Myometrial cell (primary cell): ENCODE results near the gene CDNF. TPM values are rescaled to one million over a fixed set of nuclear protein-coding genes. Genes with fewer than 3 reads are reported as not detected.

Experiments
- total RNA-seq: library from RNA; depleted of rRNA; stranded (reverse); fragments of >200 nt; gene quantifications from 2 replicates; pipeline ENCODE4 v1.2.3, GENCODE V29; 2015

The CDNF gene
- 0.86 and 3.0 TPM in 2 replicates for total RNA-seq

GRCh38 chr10:14837757-14838581, at the start of gene CDNF, which contains the start of the genes HSPA14 and MSANTD7:
CDNF (minus strand) TSS chr10:14838037; CDS start chr10:14837946, 91 bp downstream.
HSPA14 (plus strand) TSS chr10:14838306; CDS start chr10:14838403, 97 bp downstream.
MSANTD7 (plus strand) TSS chr10:14838306; CDS start chr10:14842285, 3,979 bp downstream.

GRCh38 chr10:14878266-14879123, 40.7 kb upstream of the CDNF start, which contains the start of gene SUV39H2:
SUV39H2 (plus strand) TSS chr10:14878866; CDS start chr10:14878889, 23 bp downstream.

GRCh38 chr10:14774797-14775196, 63.0 kb downstream of the CDNF start, which contains the start of gene FAM107B:
FAM107B (minus strand) TSS chr10:14774897; CDS start chr10:14774663, 234 bp downstream.

Other genes starting within 250 kb of the CDNF start
- 7.2 and 9.6 TPM in 2 replicates for gene FAM107B, start 63.1 kb downstream of the CDNF start, total RNA-seq
- gene HSPA14, start 269 bp upstream of the CDNF start, total RNA-seq, result 11.2 and 12.1 TPM in 2 replicates
- gene MSANTD7, start 269 bp upstream of the CDNF start, total RNA-seq, result 6.3 and 8.2 TPM in 2 replicates
- 9.6 and 14.4 TPM in 2 replicates for gene SUV39H2, start 40.8 kb upstream of the CDNF start, total RNA-seq
- 5.5 and 5.8 TPM in 2 replicates for gene DCLRE1C, start 116.1 kb upstream of the CDNF start, total RNA-seq
- not detected in 2 replicates for gene MEIG1, start 121.4 kb upstream of the CDNF start, total RNA-seq
- not detected in 2 replicates for gene OLAH, start 205.9 kb upstream of the CDNF start, total RNA-seq